T-helper 1 cell (primary cell): Measurements from ENCODE around the gene SBF2.

ENCODE experiments used
- DNase-seq, 5 donors: peaks; one replicate each; pipeline ENCODE4 v3.0.0-alpha.2; 2012 to 2020
- total RNA-seq, 4 donors: gene quantifications; one replicate each; lab custom pipeline; 2026; lab: John Stamatoyannopoulos, UW

Gene SBF2
- total RNA-seq = 27.8 to 64.7 (median 48.4) reads per million in 4 donors

- peak; percentile 69 to 81 (median 71) for DNase-seq
Observed at GRCh38 chr11:10293423-10294289, at the start of gene SBF2. Gene SBF2, minus strand, starts transcription at chr11:10294219. Its CDS starts 150 bp downstream, at chr11:10294069.

- DNase-seq = no peak
Observed at GRCh38 chr11:10338287-10338686, 44.3 kb upstream of the SBF2 start.

GRCh38 chr11:10333490-10333889 lies 39.5 kb upstream of the SBF2 start:
- DNase-seq = no peak

GRCh38 chr11:10331548-10332289 lies 37.7 kb upstream of the SBF2 start:
- DNase-seq = no peak

GRCh38 chr11:10329935-10330334 lies 35.9 kb upstream of the SBF2 start:
- no peak for DNase-seq

GRCh38 chr11:10329356-10329755 lies 35.3 kb upstream of the SBF2 start:
- no peak for DNase-seq

GRCh38 chr11:10328314-10329098 lies 34.5 kb upstream of the SBF2 start:
- no peak for DNase-seq

- no peak for DNase-seq
Observed at GRCh38 chr11:10327254-10327653, 33.2 kb upstream of the SBF2 start.

GRCh38 chr11:10326012-10326964 lies 32.3 kb upstream of the SBF2 start:
- no peak for DNase-seq

- DNase-seq = no peak
Observed at GRCh38 chr11:10325277-10326011, 31.4 kb upstream of the SBF2 start.

- no peak for DNase-seq
Observed at GRCh38 chr11:10324474-10324873, 30.5 kb upstream of the SBF2 start.

GRCh38 chr11:10323793-10324170 lies 29.8 kb upstream of the SBF2 start:
- DNase-seq = no peak

- peak in 2 of 5 donors; percentile 19 to 52 for DNase-seq
Observed at GRCh38 chr11:10322830-10323792, 29.1 kb upstream of the SBF2 start.

GRCh38 chr11:10322401-10322800 lies 28.4 kb upstream of the SBF2 start:
- DNase-seq = no peak

GRCh38 chr11:10320736-10321465 lies 26.9 kb upstream of the SBF2 start:
- no peak for DNase-seq

- no peak for DNase-seq
Observed at GRCh38 chr11:10319702-10320558, 25.9 kb upstream of the SBF2 start.

- no peak for DNase-seq
Observed at GRCh38 chr11:10318527-10318802, 24.4 kb upstream of the SBF2 start.

- DNase-seq = no peak
Observed at GRCh38 chr11:10317776-10318526, 23.9 kb upstream of the SBF2 start.
